ENCODE data around the gene PC.

DNA sequence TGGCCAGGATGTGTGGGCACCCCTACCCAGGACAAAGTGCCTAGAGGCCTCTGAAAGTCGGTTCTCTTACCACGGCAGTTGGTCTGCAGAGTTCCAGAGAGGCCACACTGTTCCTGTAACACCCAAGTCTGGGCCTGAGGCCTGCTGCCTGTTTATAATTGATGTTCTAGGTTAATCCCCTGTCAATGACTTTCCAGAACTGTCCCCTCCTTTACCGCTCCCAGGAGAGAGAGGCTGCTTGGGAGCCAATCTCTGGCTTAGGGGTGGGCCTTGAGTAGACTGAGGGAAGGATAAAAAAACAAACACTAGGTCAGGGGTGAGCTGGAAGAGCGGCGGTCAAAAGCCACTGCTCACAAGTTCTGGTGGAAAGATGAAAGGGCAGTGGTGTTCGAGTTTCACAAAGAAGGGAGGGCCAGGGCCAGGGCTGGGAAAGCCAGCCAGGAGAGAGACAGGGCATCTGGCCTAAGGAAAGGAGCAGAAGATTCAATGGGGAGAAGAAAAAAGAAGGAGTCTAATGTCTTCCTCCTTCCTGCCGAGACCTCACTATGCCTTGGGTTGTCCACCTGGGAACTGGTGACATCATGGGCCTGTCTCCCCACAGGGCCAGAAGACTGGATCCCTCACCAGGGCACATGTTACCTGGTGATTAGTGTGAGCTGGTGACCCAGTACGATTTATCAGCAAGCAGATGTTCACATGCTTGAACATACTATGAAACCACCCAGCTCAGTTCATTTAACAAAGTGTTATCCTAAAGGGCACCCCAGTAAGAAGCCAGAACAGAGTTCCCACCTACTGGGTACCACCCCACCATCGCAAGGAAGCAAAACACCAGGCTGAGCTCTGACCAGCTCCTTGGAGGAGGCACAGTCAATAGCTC lies 50.2 kb downstream of the PC start:
- TF ChIP-seq, protein P1, sequence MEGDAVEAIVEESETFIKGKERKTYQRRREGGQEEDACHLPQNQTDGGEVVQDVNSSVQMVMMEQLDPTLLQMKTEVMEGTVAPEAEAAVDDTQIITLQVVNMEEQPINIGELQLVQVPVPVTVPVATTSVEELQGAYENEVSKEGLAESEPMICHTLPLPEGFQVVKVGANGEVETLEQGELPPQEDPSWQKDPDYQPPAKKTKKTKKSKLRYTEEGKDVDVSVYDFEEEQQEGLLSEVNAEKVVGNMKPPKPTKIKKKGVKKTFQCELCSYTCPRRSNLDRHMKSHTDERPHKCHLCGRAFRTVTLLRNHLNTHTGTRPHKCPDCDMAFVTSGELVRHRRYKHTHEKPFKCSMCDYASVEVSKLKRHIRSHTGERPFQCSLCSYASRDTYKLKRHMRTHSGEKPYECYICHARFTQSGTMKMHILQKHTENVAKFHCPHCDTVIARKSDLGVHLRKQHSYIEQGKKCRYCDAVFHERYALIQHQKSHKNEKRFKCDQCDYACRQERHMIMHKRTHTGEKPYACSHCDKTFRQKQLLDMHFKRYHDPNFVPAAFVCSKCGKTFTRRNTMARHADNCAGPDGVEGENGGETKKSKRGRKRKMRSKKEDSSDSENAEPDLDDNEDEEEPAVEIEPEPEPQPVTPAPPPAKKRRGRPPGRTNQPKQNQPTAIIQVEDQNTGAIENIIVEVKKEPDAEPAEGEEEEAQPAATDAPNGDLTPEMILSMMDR (IDR thresholded peaks at IDR 0.05), result no peak
- TF ChIP-seq EP300 (IDR thresholded peaks at IDR 0.05) (no peak), POLR2A (IDR thresholded peaks at IDR 0.05) (no peak)

Measured in sigmoid colon (tissue), 4 donors.